PC-9 (cell line): ENCODE measurements around the gene COLGALT1. TPM values are rescaled to one million over a fixed set of nuclear protein-coding genes. Genes with fewer than 3 reads are reported as not detected.

Experiments used
- BruUV-seq: library from RNA; stranded (reverse); fragments of 400-500 nt; replicated peaks from 2 replicates; lab custom pipeline; 2021; lab: Mats Ljungman, UMichigan
- CTCF ChIA-PET: fragments of 300-600 bp; sonication (Branson Sonifier 250); formaldehyde crosslinking; loops from one replicate; lab custom pipeline; 2022; ENCODE audit warnings: antibody characterized with exemption; lab: Charles Lee
- POLR2A ChIA-PET: fragments of 300-600 bp; sonication (Branson Sonifier 250); formaldehyde crosslinking; loops from one replicate; lab custom pipeline; 2022; ENCODE audit warnings: antibody characterized with exemption; ENCODE audit not compliant: unreplicated experiment; lab: Charles Lee
- DNase-seq, 2 experiments: peaks; one replicate each; pipeline versions ENCODE4 v3.0.0 to v3.0.0-alpha.2; 2015 to 2022; ENCODE audit warnings: mixed read lengths in 1 of 2
- H2AFZ ChIP-seq: fragments of 200-600 bp; sonication (generic); 2 replicates; pipeline ENCODE4 v1.8.1; 2017; ENCODE audit warnings: antibody characterized with exemption
- H3F3A ChIP-seq: fragments of 200-600 bp; sonication (generic); 2 replicates; pipeline ENCODE4 v1.8.1; 2017; ENCODE audit warnings: antibody characterized with exemption, mild to moderate bottlenecking, low read depth; ENCODE audit not compliant: insufficient read depth
- H3K27ac ChIP-seq: fragments of 200-600 bp; sonication (generic); 2 replicates; pipeline ENCODE4 v1.6.1; 2016; ENCODE audit warnings: mixed run types
- H3K27me3 ChIP-seq: fragments of 200-600 bp; sonication (generic); 2 replicates; pipeline ENCODE4 v1.6.1; 2016; ENCODE audit warnings: low read depth, mixed run types; ENCODE audit not compliant: insufficient read depth
- H3K36me3 ChIP-seq: fragments of 200-600 bp; sonication (generic); 2 replicates; pipeline ENCODE4 v1.6.1; 2016; ENCODE audit warnings: low read depth, mixed run types
- H3K4me1 ChIP-seq: fragments of 200-600 bp; sonication (generic); replicated peaks from 2 replicates; pipeline ENCODE4 v1.6.1; 2016; ENCODE audit warnings: mixed run types; ENCODE audit not compliant: insufficient read depth
- H3K4me2 ChIP-seq: fragments of 200-600 bp; sonication (generic); 2 replicates; pipeline ENCODE4 v1.6.1; 2017; ENCODE audit warnings: mixed run types
- H3K4me3 ChIP-seq: fragments of 200-600 bp; sonication (generic); 2 replicates; pipeline ENCODE4 v1.6.1; 2016; ENCODE audit warnings: mixed run types
- H3K79me2 ChIP-seq: fragments of 200-600 bp; sonication (generic); 2 replicates; pipeline ENCODE4 v1.6.1; 2017; ENCODE audit warnings: low read depth, mixed run types
- H3K9me2 ChIP-seq: fragments of 200-600 bp; sonication (generic); 2 replicates; pipeline ENCODE4 v1.8.1; 2017; ENCODE audit warnings: mild to moderate bottlenecking; ENCODE audit not compliant: insufficient read depth
- H3K9me3 ChIP-seq: fragments of 200-600 bp; sonication (generic); 2 replicates; pipeline ENCODE4 v1.8.1; 2016; ENCODE audit warnings: low read depth; ENCODE audit not compliant: insufficient read depth
- H4K20me1 ChIP-seq: fragments of 200-600 bp; sonication (generic); 2 replicates; pipeline ENCODE4 v1.8.1; 2017; ENCODE audit not compliant: insufficient read depth
- EZH2 ChIP-seq: fragments of 200-600 bp; sonication (generic); IDR thresholded peaks from 2 replicates; pipeline ENCODE4 v1.8.0; 2017; ENCODE audit warnings: antibody characterized with exemption, low read depth
- intact Hi-C: fragments of 100-400 bp; cut with micrococcal nuclease; formaldehyde crosslinking; loops from one replicate; pipeline ENCODE4 v1.10.0; 2022; ENCODE audit not compliant: unreplicated experiment
- total RNA-seq: library from RNA; stranded (reverse); gene quantifications from 2 replicates; pipeline ENCODE4 v1.2.3, GENCODE V29; 2021
- TF ChIP-seq, protein P1 (sequence below): fragments of 200-600 bp; sonication (generic); conservative IDR thresholded peaks from 2 replicates; pipeline ENCODE4 v1.6.1; 2017; ENCODE audit warnings: mixed run types, antibody characterized with exemption, mild to moderate bottlenecking, moderate library complexity

The COLGALT1 gene
- total RNA-seq, 1 experiment from 2014 or later: 88.8 TPM

DNA sequence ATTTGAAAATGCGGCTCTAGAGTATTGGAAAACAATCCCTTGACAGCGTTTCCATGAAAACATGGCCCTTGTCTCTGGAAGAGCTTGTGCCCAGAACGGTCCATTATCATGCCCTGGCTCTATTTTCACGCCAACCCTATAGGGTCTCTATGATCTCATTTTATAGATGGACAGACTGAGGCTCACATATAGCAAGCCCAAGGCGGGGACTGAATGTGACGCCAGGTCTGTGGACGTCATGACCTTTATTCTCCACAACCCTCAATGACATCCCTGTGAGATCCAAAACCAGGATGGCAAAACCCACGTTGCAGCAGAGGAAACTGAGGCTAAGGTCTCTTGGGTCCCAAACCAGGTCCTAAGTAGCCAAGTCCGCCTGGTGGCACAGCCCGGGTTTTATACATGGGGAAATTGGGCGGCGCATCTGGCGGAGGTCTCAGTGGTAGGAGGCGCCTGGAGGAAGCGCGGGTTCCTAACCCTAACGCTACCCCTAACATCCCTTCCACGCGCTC, 425 bp upstream of the COLGALT1 start:
- Histone ChIP-seq H3F3A (peaks cover 19% of the 10 kb centered on the region; the same call in 1 of the 2 replicates), H3K9me3 (no peaks in the 10 kb centered on the region), H3K4me1 (peaks cover 7% of the 10 kb centered on the region), H2AFZ (peak overlapping the region; percentile 86), H3K9me2 (no peaks in the 10 kb centered on the region), H3K27me3 (no peaks in the 10 kb centered on the region), H4K20me1 (0 out of 2 replicates have a peak, but pooled peaks cover 5% of the 10 kb centered on the region), H3K4me3 (peak overlapping the region; percentile 95), H3K4me2 (peak overlapping the region; percentile 73), H3K79me2 (peaks cover 18% of the 10 kb centered on the region), H3K36me3 (no peaks in the 10 kb centered on the region), H3K27ac (no peak overlapping the region)
- BruUV-seq: TSS peak; percentile 49
- TF ChIP-seq, protein P1, sequence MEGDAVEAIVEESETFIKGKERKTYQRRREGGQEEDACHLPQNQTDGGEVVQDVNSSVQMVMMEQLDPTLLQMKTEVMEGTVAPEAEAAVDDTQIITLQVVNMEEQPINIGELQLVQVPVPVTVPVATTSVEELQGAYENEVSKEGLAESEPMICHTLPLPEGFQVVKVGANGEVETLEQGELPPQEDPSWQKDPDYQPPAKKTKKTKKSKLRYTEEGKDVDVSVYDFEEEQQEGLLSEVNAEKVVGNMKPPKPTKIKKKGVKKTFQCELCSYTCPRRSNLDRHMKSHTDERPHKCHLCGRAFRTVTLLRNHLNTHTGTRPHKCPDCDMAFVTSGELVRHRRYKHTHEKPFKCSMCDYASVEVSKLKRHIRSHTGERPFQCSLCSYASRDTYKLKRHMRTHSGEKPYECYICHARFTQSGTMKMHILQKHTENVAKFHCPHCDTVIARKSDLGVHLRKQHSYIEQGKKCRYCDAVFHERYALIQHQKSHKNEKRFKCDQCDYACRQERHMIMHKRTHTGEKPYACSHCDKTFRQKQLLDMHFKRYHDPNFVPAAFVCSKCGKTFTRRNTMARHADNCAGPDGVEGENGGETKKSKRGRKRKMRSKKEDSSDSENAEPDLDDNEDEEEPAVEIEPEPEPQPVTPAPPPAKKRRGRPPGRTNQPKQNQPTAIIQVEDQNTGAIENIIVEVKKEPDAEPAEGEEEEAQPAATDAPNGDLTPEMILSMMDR: no peak
- no peak for TF ChIP-seq EZH2
- intact Hi-C loops: loop anchor here (5.0 to 10.0 kb wide), 2 partner anchors 43 to 80 kb away; partner anchors contain the start of genes PGLS and SLC27A1
- no peak for DNase-seq
- CTCF ChIA-PET: no interaction called here
- POLR2A ChIA-PET: interaction anchor here (0.6 kb wide), 1 partner anchor 40 kb away, joined by 6 read pairs; no protein-coding TSS in a partner anchor

DNA sequence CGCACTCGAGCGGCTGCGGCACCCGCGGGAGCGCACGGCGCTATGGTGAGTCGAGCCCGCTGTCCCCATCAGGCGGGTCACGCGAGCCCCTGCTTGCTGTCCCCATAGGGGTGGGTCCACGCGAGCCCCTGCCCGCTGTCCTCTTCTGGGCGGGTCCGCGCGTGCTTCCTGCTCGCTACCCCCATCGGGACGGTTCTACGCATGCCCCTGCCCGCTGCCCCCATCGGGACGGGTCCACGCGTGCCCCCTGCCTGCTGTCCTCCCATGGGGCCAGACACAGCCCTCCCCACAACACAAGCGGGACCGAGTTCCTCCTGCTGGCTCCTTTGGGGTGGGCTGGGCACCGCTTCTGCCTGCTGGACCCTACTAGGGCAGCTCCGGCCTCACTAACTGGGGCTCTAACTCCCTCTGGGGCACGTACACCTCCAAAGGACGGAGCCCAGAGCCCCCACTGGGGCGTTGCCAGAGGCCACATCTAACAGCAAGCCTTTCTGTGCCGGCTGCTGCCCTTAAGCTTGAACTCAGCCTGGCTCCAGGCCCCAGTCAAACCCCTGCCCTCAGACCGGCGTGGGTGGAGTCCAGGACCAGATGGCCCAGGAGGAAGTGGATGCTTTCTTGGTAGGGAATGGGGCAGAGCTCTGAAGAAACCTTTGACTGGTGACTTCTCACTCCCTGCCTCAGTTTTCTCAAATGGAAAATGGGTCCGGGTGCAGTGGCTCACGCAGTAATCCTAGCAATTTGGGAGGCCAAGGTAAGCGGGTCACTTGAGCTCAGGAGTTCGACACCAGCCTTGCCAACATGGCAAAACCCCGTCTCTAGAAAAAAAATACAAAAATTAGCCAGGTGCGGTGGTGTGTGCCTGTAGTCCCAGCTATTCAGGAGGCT, 722 bp downstream of the COLGALT1 start:
- ChIA-PET POLR2A (no interaction called here), CTCF (interaction anchor here (0.6 to 1.1 kb wide), 2 partner anchors 18 to 210 kb away, joined by 3 to 7 read pairs; no protein-coding TSS in a partner anchor)
- Histone ChIP-seq H3K4me1 (peaks cover 7% of the 10 kb centered on the region), H3K4me3 (peak overlapping the region; percentile 95), H3K9me3 (no peaks in the 10 kb centered on the region), H3K4me2 (peak overlapping the region; percentile 73), H3K27me3 (no peaks in the 10 kb centered on the region), H4K20me1 (0 out of 2 replicates have a peak, but pooled peaks cover 5% of the 10 kb centered on the region), H3K36me3 (no peaks in the 10 kb centered on the region), H3K27ac (0 out of 2 replicates have a peak overlapping the region, but pooled peaks have one; percentile 0), H3K9me2 (no peaks in the 10 kb centered on the region), H3F3A (peaks cover 19% of the 10 kb centered on the region; the same call in 1 of the 2 replicates), H3K79me2 (peaks cover 18% of the 10 kb centered on the region), H2AFZ (peak overlapping the region; percentile 86)
- BruUV-seq: TSS peak; percentile 80
- intact Hi-C loops: loop anchor here (5.0 to 10.0 kb wide), 2 partner anchors 44 to 81 kb away; partner anchors contain the start of genes PGLS and SLC27A1
- DNase-seq: peak; percentile 71 to 79
- no peak for TF ChIP-seq EZH2

DNA sequence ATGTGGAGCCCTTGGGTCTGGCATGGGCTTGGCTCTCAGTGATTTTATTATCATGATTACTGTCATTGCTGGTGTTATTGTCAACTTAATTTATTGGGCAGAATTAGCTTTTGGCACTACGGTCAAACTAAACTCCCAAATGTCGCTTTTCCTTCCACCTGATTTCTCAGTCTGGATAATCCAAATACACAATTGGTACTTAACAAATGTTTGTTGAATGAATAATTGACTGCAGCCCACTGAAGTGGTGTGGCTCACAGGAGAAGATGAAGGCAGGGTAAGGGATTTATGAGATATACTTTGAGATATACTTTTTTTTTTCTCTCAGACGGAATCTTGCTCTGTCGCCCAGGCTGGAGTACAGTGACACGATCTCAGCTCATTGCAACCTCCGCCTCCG, 1.5 kb downstream of the COLGALT1 start:
- peaks cover 15% of the 10 kb centered on the region; the same call in 1 of the 2 replicates for H3F3A ChIP-seq
- H3K36me3 ChIP-seq: no peaks in the 10 kb centered on the region
- no peaks in the 10 kb centered on the region for H3K27me3 ChIP-seq
- no peak for DNase-seq
- peak overlapping the region; percentile 73 for H3K4me2 ChIP-seq
- ChIA-PET POLR2A (interaction anchor here (0.6 kb wide), 1 partner anchor 293 kb away, joined by 6 read pairs; no protein-coding TSS in a partner anchor), CTCF (interaction anchor here (0.6 to 1.1 kb wide), 2 partner anchors 210 to 211 kb away, joined by 3 to 7 read pairs; no protein-coding TSS in a partner anchor)
- no peaks in the 10 kb centered on the region for H3K9me2 ChIP-seq
- H3K79me2 ChIP-seq: peaks cover 21% of the 10 kb centered on the region
- peak overlapping the region; percentile 95; the same call in 1 of the 2 replicates for H3K4me3 ChIP-seq
- no peaks in the 10 kb centered on the region for H3K9me3 ChIP-seq
- no peak overlapping the region for H2AFZ ChIP-seq
- intact Hi-C loops: loop anchor here (5.0 to 10.0 kb wide), 2 partner anchors 45 to 82 kb away; partner anchors contain the start of genes PGLS and SLC27A1
- 0 out of 2 replicates have a peak overlapping the region, but pooled peaks have one; percentile 0 for H3K27ac ChIP-seq
- peaks cover 7% of the 10 kb centered on the region for H3K4me1 ChIP-seq
- TF ChIP-seq, protein P1: no peak
- TF ChIP-seq EZH2: no peak
- BruUV-seq: no TSS peak
- 0 out of 2 replicates have a peak, but pooled peaks cover 5% of the 10 kb centered on the region for H4K20me1 ChIP-seq
